Adrenal gland (tissue), 12 donors: ENCODE data around the gene KCNAB1. TPM values are rescaled to one million over a fixed set of nuclear protein-coding genes. Genes with fewer than 3 reads are reported as not detected.
"Not testable (repeated sequence)": the region's sequence is repeated elsewhere in the genome, so short reads cannot be mapped to it uniquely, and the experiment has no call there.

Source experiments
- DNase-seq, 7 donors: peaks; one replicate each; pipeline ENCODE4 v3.0.0-alpha.2; 2019 to 2020
- H3K27ac ChIP-seq, 5 donors: fragments of 200-600 bp; sonication (generic) in 4 of 5; 1 replicate in 3 of 5; 2 replicates in 2 of 5; pipeline versions ENCODE4 v1.5.1 to v1.8.0; 2016 to 2020; ENCODE audit warnings: mild to moderate bottlenecking in 1 of 5
- H3K27me3 ChIP-seq: fragments of 200-600 bp; 2 replicates; pipeline ENCODE4 v1.8.0; 2021
- H3K36me3 ChIP-seq, 2 donors: fragments of 200-600 bp; replicated peaks in 1 of 2; 1 replicate in 1 of 2; 2 replicates in 1 of 2; pipeline versions ENCODE4 v1.5.1 to v1.8.0; 2018 to 2022
- H3K4me1 ChIP-seq, 2 donors: fragments of 200-600 bp; replicated peaks in 1 of 2; 1 replicate in 1 of 2; 2 replicates in 1 of 2; pipeline versions ENCODE4 v1.5.1 to v1.8.0; 2018 to 2021
- H3K4me3 ChIP-seq, 4 donors: fragments of 200-600 bp; sonication (generic) in 3 of 4; one replicate each; pipeline ENCODE4 v1.5.1; 2016 to 2018
- H3K9me3 ChIP-seq, 3 donors: fragments of 200-600 bp; sonication (generic) in 1 of 3; replicated peaks in 1 of 3; 1 replicate in 2 of 3; 2 replicates in 1 of 3; pipeline versions ENCODE4 v1.5.1 to v1.8.0; 2016 to 2021
- POLR2A ChIP-seq, 2 donors: fragments of 450-650 bp; IDR thresholded peaks; one replicate each; pipeline ENCODE4 v1.6.1; 2017; ENCODE audit warnings: antibody characterized with exemption in 2 of 2, mild to moderate bottlenecking in 2 of 2, moderate library complexity in 1 of 2
- WGBS, 4 donors: extraction: QIAGEN DNeasy Blood & Tissue Kit in 2 of 4; methylation state at CpG; one replicate each; pipeline versions ENCODE4 v1.1.5 to v1.1.7; 2013 to 2017; 5-methylcytosine and 5-hydroxymethylcytosine counted together
- intact Hi-C, 2 donors: fragments of 100-400 bp; cut with DNase I; formaldehyde crosslinking; loops; one replicate each; pipeline versions ENCODE4 v1.14.1 to v1.15.0; 2022 to 2023
- polyA plus RNA-seq, 3 donors: library from polyadenylated mRNA; stranded (reverse); fragments of 200-250 nt in 2 of 3; fragments of 350-450 nt in 1 of 3; fragmentation: Illumina TruSeq in 1 of 3; extraction: RNeasy Lipid Tissue Mini Kit (QIAGEN cat#74804) in 1 of 3; gene quantifications; one replicate each; pipeline ENCODE4 v1.2.3, GENCODE V29; 2013 to 2014
- total RNA-seq, 9 donors: library from RNA; depleted of rRNA in 4 of 9; stranded (reverse); fragments of >200 nt in 4 of 9; fragments of 120-200 nt in 1 of 9; fragmentation: NEBNext Ultra II Directional in 1 of 9; extraction: Animal tissue kit (Norgen Biotek cat#: 25700) in 1 of 9; gene quantifications; one replicate each; pipeline versions ENCODE4 v1.1.0 to v1.2.4, GENCODE V29; 2013 to 2023
- TF ChIP-seq, protein P1 (sequence below), 6 experiments: fragments of 450-650 bp in 4 of 6; fragments of 200-600 bp in 2 of 6; sonication (generic) in 1 of 6; IDR thresholded peaks; 1 replicate in 5 of 6; 2 replicates in 1 of 6; pipeline versions ENCODE4 v1.5.1 to v1.8.0; 2016 to 2021; ENCODE audit warnings: antibody characterized with exemption in 6 of 6, mild to moderate bottlenecking in 2 of 6, moderate library complexity in 1 of 6
- donor health status: healthy with polysubstance abuse.
- donor health status: Bipolar disorder and iron deficiency.
- donor health status: DM: yes; HTN: yes; CAD: no.
- donor health status: DM: no; HTN: no; CAD: no.
- donor health status: DM: no; HTN: no; CAD: no.
- donor health status: DM: yes; HTN: yes; CAD: no.

Gene KCNAB1
- total and polyA plus RNA-seq, 12 donors = 0.36 to 5.0 (median 1.5) TPM

GRCh38 chr3:156132313-156132712 lies 11.9 kb downstream of the KCNAB1 start:
- Histone ChIP-seq H3K27ac (no peak overlapping the region), H3K4me1 (no peaks in the 10 kb centered on the region), H3K27me3 (no peaks in the 10 kb centered on the region), H3K36me3 (no peaks in the 10 kb centered on the region), H3K4me3 (no peak overlapping the region), H3K9me3 (no peaks in the 10 kb centered on the region)
- DNase-seq = no peak
- TF ChIP-seq, protein P1, sequence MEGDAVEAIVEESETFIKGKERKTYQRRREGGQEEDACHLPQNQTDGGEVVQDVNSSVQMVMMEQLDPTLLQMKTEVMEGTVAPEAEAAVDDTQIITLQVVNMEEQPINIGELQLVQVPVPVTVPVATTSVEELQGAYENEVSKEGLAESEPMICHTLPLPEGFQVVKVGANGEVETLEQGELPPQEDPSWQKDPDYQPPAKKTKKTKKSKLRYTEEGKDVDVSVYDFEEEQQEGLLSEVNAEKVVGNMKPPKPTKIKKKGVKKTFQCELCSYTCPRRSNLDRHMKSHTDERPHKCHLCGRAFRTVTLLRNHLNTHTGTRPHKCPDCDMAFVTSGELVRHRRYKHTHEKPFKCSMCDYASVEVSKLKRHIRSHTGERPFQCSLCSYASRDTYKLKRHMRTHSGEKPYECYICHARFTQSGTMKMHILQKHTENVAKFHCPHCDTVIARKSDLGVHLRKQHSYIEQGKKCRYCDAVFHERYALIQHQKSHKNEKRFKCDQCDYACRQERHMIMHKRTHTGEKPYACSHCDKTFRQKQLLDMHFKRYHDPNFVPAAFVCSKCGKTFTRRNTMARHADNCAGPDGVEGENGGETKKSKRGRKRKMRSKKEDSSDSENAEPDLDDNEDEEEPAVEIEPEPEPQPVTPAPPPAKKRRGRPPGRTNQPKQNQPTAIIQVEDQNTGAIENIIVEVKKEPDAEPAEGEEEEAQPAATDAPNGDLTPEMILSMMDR (IDR thresholded peaks at IDR 0.05) = no peak
- TF ChIP-seq POLR2A (IDR thresholded peaks at IDR 0.05) = no peak
- WGBS, 4 donors = 48 to 67% (median 65%) methylated on average over 1 of the region's 1 CpG
- intact Hi-C loops = no loop called here

DNA sequence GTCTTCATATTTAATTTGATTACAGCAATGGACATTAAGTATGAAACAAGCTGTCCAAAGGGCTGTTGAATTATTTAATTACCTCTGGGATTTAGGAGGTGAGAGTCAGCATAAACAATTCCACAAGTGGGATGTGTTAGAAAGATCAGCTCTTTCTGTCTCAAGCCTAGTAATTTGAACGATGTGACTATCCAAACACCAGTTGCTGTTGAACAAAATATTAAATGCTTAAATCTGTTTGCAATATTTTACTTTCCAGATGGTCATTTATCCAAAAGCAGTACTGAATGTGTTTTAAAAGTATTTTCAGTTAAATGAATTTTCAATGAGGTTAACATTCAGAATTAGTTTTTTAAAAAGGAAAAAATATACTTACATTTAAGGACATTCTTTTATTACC lies 12.7 kb downstream of the KCNAB1 start:
- WGBS, 4 donors = 49 to 68% (median 59%) methylated on average over 1 of the region's 1 CpG
- no peak overlapping the region for H3K4me3 ChIP-seq
- no peaks in the 10 kb centered on the region for H3K27me3 ChIP-seq
- no peaks in the 10 kb centered on the region for H3K9me3 ChIP-seq
- no peak for DNase-seq
- no peak overlapping the region for H3K27ac ChIP-seq
- intact Hi-C loops = no loop called here
- TF ChIP-seq, protein P1 (IDR thresholded peaks at IDR 0.05) = no peak
- TF ChIP-seq POLR2A (IDR thresholded peaks at IDR 0.05) = no peak
- H3K4me1 ChIP-seq = no peaks in the 10 kb centered on the region
- H3K36me3 ChIP-seq = no peaks in the 10 kb centered on the region

DNA sequence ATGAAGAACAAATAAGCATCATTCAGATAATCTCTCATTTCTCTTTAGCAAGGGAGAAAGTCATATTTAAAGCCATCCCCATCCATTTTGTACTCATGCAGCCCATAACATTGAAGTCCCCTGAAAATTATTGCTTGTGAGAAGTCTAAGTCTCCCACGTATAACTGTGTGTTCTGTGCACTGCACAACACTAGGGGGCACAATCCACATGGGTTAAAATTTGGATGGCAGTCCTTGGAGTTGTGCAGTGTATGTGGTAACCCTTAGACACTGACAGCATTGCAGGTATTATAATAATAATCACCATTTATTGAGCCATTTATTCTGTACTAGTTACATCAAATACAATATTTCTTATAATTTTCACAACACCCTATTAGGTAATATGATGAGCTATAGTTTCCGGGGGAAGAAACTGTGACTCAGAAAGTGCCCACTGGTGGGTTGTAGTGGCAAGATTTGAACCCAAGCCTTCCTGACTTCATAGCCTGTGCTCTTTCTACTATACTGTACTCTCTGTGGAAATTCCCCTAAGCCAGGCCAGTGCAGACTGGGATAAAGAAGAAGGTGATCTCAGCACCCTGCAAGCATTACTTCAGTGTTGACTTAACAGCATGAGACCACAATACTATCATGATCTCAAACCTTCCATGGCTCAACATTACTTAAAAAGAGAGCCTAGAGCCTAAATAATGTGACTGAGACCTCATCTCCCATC lies 15.7 kb downstream of the KCNAB1 start:
- Histone ChIP-seq H3K4me3 (no peak overlapping the region), H3K36me3 (no peaks in the 10 kb centered on the region), H3K27ac (no peak overlapping the region), H3K27me3 (no peaks in the 10 kb centered on the region), H3K9me3 (no peaks in the 10 kb centered on the region), H3K4me1 (no peaks in the 10 kb centered on the region)
- 66 to 81% (median 73%) methylated on average over 2 of the region's 2 CpGs for WGBS, 4 donors
- TF ChIP-seq, protein P1 (IDR thresholded peaks at IDR 0.05) = no peak
- TF ChIP-seq POLR2A (IDR thresholded peaks at IDR 0.05) = no peak
- intact Hi-C loops = no loop called here
- no peak for DNase-seq

GRCh38 chr3:156137397-156137796 lies 17.0 kb downstream of the KCNAB1 start:
- H3K9me3 ChIP-seq, H3K27me3 ChIP-seq, H3K27ac ChIP-seq, DNase-seq, H3K36me3 ChIP-seq, intact Hi-C loops, H3K4me3 ChIP-seq, H3K4me1 ChIP-seq: not testable (repeated sequence)
- WGBS, 4 donors = 67 to 76% (median 71%) methylated on average over 8 of the region's 8 CpGs
